ENCODE results near the gene PRDM2.

DNA sequence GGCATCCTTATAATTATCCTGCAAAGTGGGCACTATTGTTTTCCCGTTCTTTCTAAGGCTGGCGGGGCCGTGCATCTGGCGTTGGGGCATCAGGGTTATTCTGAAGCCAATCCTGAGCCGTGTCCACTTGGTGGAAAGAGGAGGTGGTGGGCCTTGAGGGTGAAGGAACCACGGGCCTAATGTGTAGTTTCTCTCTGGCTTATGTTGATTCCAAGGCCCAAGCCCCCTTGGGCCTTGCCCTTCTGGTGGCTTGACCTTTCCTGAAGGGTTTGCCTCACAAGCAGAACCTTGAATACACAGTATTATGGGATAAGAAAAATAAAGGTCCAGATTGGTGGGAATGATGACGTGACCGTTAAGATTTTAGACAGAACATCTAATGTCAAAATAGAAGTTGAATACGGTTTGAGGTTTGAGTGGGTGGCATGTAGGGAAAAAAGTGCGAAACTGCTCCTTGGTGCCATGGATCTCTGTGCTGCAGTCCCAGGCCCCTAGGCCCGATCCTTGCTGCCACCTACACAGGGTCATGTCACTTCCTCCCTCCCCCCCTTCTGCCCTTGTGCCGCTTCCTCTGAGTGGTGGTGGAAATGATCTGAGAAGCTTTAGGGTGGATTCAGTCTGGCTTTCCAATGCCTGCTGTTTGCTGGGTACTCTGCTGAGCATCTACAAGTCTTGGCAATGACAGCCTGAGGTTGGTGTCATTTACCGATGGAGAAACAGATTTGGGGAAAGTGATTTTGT lies 90.5 kb downstream of the PRDM2 start:
- TF ChIP-seq, protein P1, sequence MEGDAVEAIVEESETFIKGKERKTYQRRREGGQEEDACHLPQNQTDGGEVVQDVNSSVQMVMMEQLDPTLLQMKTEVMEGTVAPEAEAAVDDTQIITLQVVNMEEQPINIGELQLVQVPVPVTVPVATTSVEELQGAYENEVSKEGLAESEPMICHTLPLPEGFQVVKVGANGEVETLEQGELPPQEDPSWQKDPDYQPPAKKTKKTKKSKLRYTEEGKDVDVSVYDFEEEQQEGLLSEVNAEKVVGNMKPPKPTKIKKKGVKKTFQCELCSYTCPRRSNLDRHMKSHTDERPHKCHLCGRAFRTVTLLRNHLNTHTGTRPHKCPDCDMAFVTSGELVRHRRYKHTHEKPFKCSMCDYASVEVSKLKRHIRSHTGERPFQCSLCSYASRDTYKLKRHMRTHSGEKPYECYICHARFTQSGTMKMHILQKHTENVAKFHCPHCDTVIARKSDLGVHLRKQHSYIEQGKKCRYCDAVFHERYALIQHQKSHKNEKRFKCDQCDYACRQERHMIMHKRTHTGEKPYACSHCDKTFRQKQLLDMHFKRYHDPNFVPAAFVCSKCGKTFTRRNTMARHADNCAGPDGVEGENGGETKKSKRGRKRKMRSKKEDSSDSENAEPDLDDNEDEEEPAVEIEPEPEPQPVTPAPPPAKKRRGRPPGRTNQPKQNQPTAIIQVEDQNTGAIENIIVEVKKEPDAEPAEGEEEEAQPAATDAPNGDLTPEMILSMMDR (IDR thresholded peaks at IDR 0.05; ENCODE audit: low read depth, low read length) = no peak
- no peak for TF ChIP-seq POLR2A (IDR thresholded peaks at IDR 0.05; ENCODE audit: extremely low read depth, insufficient read length)

Measured in NB4 (cell line).